ENCODE measurements around the gene CCDC17. TPM values are rescaled to one million over a fixed set of nuclear protein-coding genes. Genes with fewer than 3 reads are reported as not detected.

The CCDC17 gene
- total and polyA plus RNA-seq, 12 donors, result 0.62 to 5.0 (median 1.0) TPM

- no peak for ATAC-seq
- peaks cover 0 to 24% (median 0%) of the 10 kb centered on the region in 9 donors for H3K36me3 ChIP-seq
- H3K27ac ChIP-seq, result no peak overlapping the region
- 86 to 88% methylated on average over 7 of the region's 7 CpGs for WGBS, 2 donors
- H3K9me3 ChIP-seq, result no peaks in the 10 kb centered on the region
- H3K4me1 ChIP-seq, result peaks cover 0 to 6% (median 0%) of the 10 kb centered on the region in 9 donors
- DNase-seq, result no peak
- intact Hi-C loops (cut with DNase I), result loop anchor here in 6 of 10 donors (5.0 to 10.0 kb wide), 6 partner anchors 62 to 562 kb away; partner anchors contain the start of genes HECTD3 (in 2 of the 6) and UROD (in 2 of the 6)
- H3K27me3 ChIP-seq, result no peaks in the 10 kb centered on the region
- TF ChIP-seq CTCF (IDR thresholded peaks at IDR 0.05), result no peak
- H3K4me3 ChIP-seq, result no peak overlapping the region
These were observed 49.7 kb downstream of the CCDC17 start for GRCh38 chr1:45574105-45574626.

- Histone ChIP-seq H3K27ac (no peak overlapping the region), H3K9me3 (no peaks in the 10 kb centered on the region), H3K4me1 (peaks cover 0 to 6% (median 0%) of the 10 kb centered on the region in 9 donors), H3K27me3 (no peaks in the 10 kb centered on the region), H3K4me3 (no peak overlapping the region), H3K36me3 (peaks cover 0 to 32% (median 0%) of the 10 kb centered on the region in 9 donors)
- intact Hi-C loops (cut with DNase I), result loop anchor here in 6 of 10 donors (5.0 to 10.0 kb wide), 6 partner anchors 61 to 561 kb away; partner anchors contain the start of genes HECTD3 (in 2 of the 6) and UROD (in 2 of the 6)
- DNase-seq, result no peak
- 70 to 72% methylated on average over 3 of the region's 3 CpGs for WGBS, 2 donors
- no peak for ATAC-seq
- no peak for TF ChIP-seq CTCF (IDR thresholded peaks at IDR 0.05)
These were observed 50.5 kb downstream of the CCDC17 start for GRCh38 chr1:45573231-45573804.

- intact Hi-C loops (cut with DNase I), result loop anchor here in 9 of 10 donors (1.0 to 10.0 kb wide), 9 partner anchors 58 to 558 kb away; partner anchors contain the start of genes HECTD3 (in 2 of the 9) and UROD (in 2 of the 9)
- H3K4me1 ChIP-seq, result peaks cover 0 to 17% (median 12%) of the 10 kb centered on the region in 9 donors
- H3K4me3 ChIP-seq, result no peak overlapping the region
- TF ChIP-seq CTCF (IDR thresholded peaks at IDR 0.05), result no peak
- WGBS, 2 donors, result 91 to 95% methylated on average over 4 of the region's 4 CpGs
- no peak for ATAC-seq
- H3K36me3 ChIP-seq, result peaks cover 0 to 59% (median 0%) of the 10 kb centered on the region in 9 donors
- no peak for DNase-seq
- no peaks in the 10 kb centered on the region for H3K9me3 ChIP-seq
- H3K27me3 ChIP-seq, result no peaks in the 10 kb centered on the region
- no peak overlapping the region for H3K27ac ChIP-seq
These were observed 53.2 kb downstream of the CCDC17 start for GRCh38 chr1:45570631-45571030.

Other genes with a start within 250 kb of the CCDC17 start
- gene TESK2, start 132.9 kb downstream of the CCDC17 start, total RNA-seq, result 1 to 10 TPM in 8 of 10 donors, under 1 TPM in 2; 0.77 to 2.6 (median 1.3) TPM
- gene TESK2, start 132.9 kb downstream of the CCDC17 start, polyA plus RNA-seq, result 1 to 10 TPM in 1 of 2 donors, under 1 TPM in 1; 0.95 to 1.2 TPM
- gene CCDC163, start 124.0 kb downstream of the CCDC17 start, total RNA-seq, result 1 to 10 TPM in 3 of 10 donors, under 1 TPM in 6, not detected in 1; 0.31 to 3.1 (median 0.59) TPM
- 1 to 10 TPM in 1 of 2 donors, under 1 TPM in 1; 0.37 to 1.9 TPM for gene CCDC163, start 124.0 kb downstream of the CCDC17 start, polyA plus RNA-seq
- gene MMACHC, start 123.8 kb downstream of the CCDC17 start, total RNA-seq, result 10 to 100 TPM in 9 of 10 donors, 1 to 10 TPM in 1; 7.8 to 24.6 (median 18.9) TPM
- gene MMACHC, start 123.8 kb downstream of the CCDC17 start, polyA plus RNA-seq, result 10 to 100 TPM in 1 of 2 donors, 1 to 10 TPM in 1; 3.6 to 12.7 TPM
- 100 to 1,000 TPM; 212 to 421 (median 289) TPM for gene PRDX1, start 102.2 kb downstream of the CCDC17 start, total RNA-seq
- gene PRDX1, start 102.2 kb downstream of the CCDC17 start, polyA plus RNA-seq, result 100 to 1,000 TPM; 377 to 610 TPM
- 10 to 100 TPM; 38.0 to 88.2 (median 44.3) TPM for gene AKR1A1, start 73.2 kb downstream of the CCDC17 start, total RNA-seq
- 10 to 100 TPM; 67.4 to 91.8 TPM for gene AKR1A1, start 73.2 kb downstream of the CCDC17 start, polyA plus RNA-seq
- gene NASP, start 40.0 kb downstream of the CCDC17 start, total RNA-seq, result 10 to 100 TPM; 26.6 to 49.1 (median 30.3) TPM
- gene NASP, start 40.0 kb downstream of the CCDC17 start, polyA plus RNA-seq, result 100 to 1,000 TPM in 1 of 2 donors, 10 to 100 TPM in 1; 67.6 to 127 TPM
- gene GPBP1L1, start 62.5 kb upstream of the CCDC17 start, total RNA-seq, result 10 to 100 TPM; 72.4 to 95.0 (median 84.0) TPM
- 10 to 100 TPM; 27.6 to 39.7 TPM for gene GPBP1L1, start 62.5 kb upstream of the CCDC17 start, polyA plus RNA-seq
- 10 to 100 TPM; 22.8 to 31.0 (median 24.9) TPM for gene TMEM69, start 64.1 kb upstream of the CCDC17 start, total RNA-seq
- 10 to 100 TPM; 12.9 to 21.6 TPM for gene TMEM69, start 64.1 kb upstream of the CCDC17 start, polyA plus RNA-seq
- 10 to 100 TPM; 13.4 to 30.0 (median 22.0) TPM for gene IPP, start 126.6 kb upstream of the CCDC17 start, total RNA-seq
- 1 to 10 TPM; 2.1 to 7.4 TPM for gene IPP, start 126.6 kb upstream of the CCDC17 start, polyA plus RNA-seq
- 100 to 1,000 TPM in 2 of 10 donors, 10 to 100 TPM in 8; 73.7 to 129 (median 86.6) TPM for gene MAST2, start 179.6 kb upstream of the CCDC17 start, total RNA-seq
- gene MAST2, start 179.6 kb upstream of the CCDC17 start, polyA plus RNA-seq, result 10 to 100 TPM; 66.4 to 79.5 TPM